Kidney (tissue), 14 donors: Measurements from ENCODE around the gene BCAS3. TPM values are rescaled to one million over a fixed set of nuclear protein-coding genes. Genes with fewer than 3 reads are reported as not detected.

Experiments used
- DNase-seq, 5 donors: peaks; one replicate each; pipeline ENCODE4 v3.0.0-alpha.2; 2013 to 2020
- FAIRE-seq: peaks from 2 replicates; lab custom pipeline; 2012; peaks lifted over from hg19 to GRCh38; lab: Jason Lieb, UNC
- H3K27ac ChIP-seq, 2 donors: one replicate each; pipeline ENCODE4 v1.7.0; 2013; ENCODE audit warnings: low read depth in 2 of 2, low read length in 2 of 2, inconsistent platforms in 1 of 2
- H3K27me3 ChIP-seq: one replicate; pipeline ENCODE4 v1.7.1; 2013; ENCODE audit warnings: low read length, inconsistent platforms; ENCODE audit not compliant: control insufficient read depth, insufficient read depth
- H3K36me3 ChIP-seq, 3 donors: one replicate each; pipeline versions ENCODE4 v1.7.0 to v1.7.1; 2013; ENCODE audit warnings: low read length in 3 of 3, control low read depth in 1 of 3, inconsistent platforms in 1 of 3; ENCODE audit not compliant: insufficient read depth in 3 of 3, control insufficient read depth in 2 of 3
- H3K4me1 ChIP-seq, 3 donors: one replicate each; pipeline versions ENCODE4 v1.7.0 to v1.7.1; 2013; ENCODE audit warnings: low read length in 3 of 3, inconsistent platforms in 1 of 3, low read depth in 1 of 3; ENCODE audit not compliant: control insufficient read depth in 2 of 3, insufficient read depth in 2 of 3
- H3K4me3 ChIP-seq, 3 donors: one replicate each; pipeline versions ENCODE4 v1.7.0 to v1.8.1; 2013; ENCODE audit warnings: low read length in 3 of 3, control low read depth in 1 of 3, inconsistent platforms in 1 of 3
- H3K9ac ChIP-seq, 3 donors: one replicate each; pipeline versions ENCODE4 v1.7.0 to v1.7.1; 2013; ENCODE audit warnings: low read length in 3 of 3, control low read depth in 1 of 3, inconsistent platforms in 1 of 3
- H3K9me3 ChIP-seq, 3 donors: one replicate each; pipeline versions ENCODE4 v1.7.0 to v1.7.1; 2013; ENCODE audit warnings: low read length in 3 of 3, control low read depth in 1 of 3, inconsistent platforms in 1 of 3; ENCODE audit not compliant: control insufficient read depth in 2 of 3, insufficient read depth in 1 of 3
- intact Hi-C: fragments of 100-400 bp; cut with DNase I; formaldehyde crosslinking; loops from one replicate; pipeline ENCODE4 v1.11.1; 2022
- polyA plus RNA-seq: library from polyadenylated mRNA; stranded (reverse); fragments of 350-450 nt; fragmentation: Illumina TruSeq; extraction: RNeasy Lipid Tissue Mini Kit (QIAGEN cat#74804); gene quantifications from one replicate; pipeline ENCODE4 v1.2.3, GENCODE V29; 2014; ENCODE audit warnings: low read depth, low replicate concordance; ENCODE audit not compliant: insufficient read depth
- total RNA-seq: library from RNA; stranded (reverse); fragmentation: NEBNext Ultra II Directional; extraction: Animal tissue kit (Norgen Biotek cat#: 25700); gene quantifications from one replicate; pipeline ENCODE4 v1.2.1, GENCODE V29; 2021
- TF ChIP-seq, protein P1 (sequence below): IDR thresholded peaks from 3 replicates; pipeline ENCODE4 v1.5.1; 2012; ENCODE audit warnings: mild to moderate bottlenecking, moderate library complexity, borderline replicate concordance; ENCODE audit not compliant: insufficient read depth; ENCODE audit errors: extremely low read depth
- donor health status: control.
- donor health status: control.
- donor health status: control.
- donor health status: control.
- donor health status: control.
- donor health status: DM: yes; HTN: yes; CAD: no.
- donor health status: Normal renal cell carcinoma (clear cell type).

The BCAS3 gene
- total and polyA plus RNA-seq, 2 donors from 2014 or later, result 18.3 to 44.1 TPM

DNA sequence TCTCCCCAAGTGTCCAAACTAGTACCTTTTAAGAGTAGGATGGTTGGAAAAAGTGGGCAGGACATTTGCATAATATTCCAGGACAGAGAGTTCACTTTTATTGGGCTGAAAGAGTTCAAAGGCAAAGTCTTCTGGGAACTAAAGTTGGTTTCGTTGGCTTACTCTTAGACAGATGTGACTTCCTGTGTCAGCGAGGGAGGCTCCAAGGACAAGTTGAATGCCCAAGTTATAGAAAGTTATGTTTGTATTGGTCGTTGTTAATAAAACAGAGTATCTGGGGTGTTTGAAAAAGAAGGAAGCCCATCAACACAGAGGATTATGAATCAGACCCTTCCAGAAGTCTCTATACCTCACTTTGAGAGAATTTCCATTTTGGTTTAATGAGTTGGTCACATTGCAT lies 604.7 kb downstream of the BCAS3 start:
- Histone ChIP-seq H3K9ac (no peak overlapping the region), H3K4me1 (peaks cover 0 to 4% (median 4%) of the 10 kb centered on the region in 3 donors), H3K27ac (no peak overlapping the region), H3K27me3 (no peaks in the 10 kb centered on the region), H3K9me3 (no peaks in the 10 kb centered on the region), H3K4me3 (no peak overlapping the region), H3K36me3 (no peaks in the 10 kb centered on the region)
- intact Hi-C loops, result no loop called here
- FAIRE-seq, result no peak
- TF ChIP-seq, protein P1, sequence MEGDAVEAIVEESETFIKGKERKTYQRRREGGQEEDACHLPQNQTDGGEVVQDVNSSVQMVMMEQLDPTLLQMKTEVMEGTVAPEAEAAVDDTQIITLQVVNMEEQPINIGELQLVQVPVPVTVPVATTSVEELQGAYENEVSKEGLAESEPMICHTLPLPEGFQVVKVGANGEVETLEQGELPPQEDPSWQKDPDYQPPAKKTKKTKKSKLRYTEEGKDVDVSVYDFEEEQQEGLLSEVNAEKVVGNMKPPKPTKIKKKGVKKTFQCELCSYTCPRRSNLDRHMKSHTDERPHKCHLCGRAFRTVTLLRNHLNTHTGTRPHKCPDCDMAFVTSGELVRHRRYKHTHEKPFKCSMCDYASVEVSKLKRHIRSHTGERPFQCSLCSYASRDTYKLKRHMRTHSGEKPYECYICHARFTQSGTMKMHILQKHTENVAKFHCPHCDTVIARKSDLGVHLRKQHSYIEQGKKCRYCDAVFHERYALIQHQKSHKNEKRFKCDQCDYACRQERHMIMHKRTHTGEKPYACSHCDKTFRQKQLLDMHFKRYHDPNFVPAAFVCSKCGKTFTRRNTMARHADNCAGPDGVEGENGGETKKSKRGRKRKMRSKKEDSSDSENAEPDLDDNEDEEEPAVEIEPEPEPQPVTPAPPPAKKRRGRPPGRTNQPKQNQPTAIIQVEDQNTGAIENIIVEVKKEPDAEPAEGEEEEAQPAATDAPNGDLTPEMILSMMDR, result no peak
- DNase-seq, result no peak

DNA sequence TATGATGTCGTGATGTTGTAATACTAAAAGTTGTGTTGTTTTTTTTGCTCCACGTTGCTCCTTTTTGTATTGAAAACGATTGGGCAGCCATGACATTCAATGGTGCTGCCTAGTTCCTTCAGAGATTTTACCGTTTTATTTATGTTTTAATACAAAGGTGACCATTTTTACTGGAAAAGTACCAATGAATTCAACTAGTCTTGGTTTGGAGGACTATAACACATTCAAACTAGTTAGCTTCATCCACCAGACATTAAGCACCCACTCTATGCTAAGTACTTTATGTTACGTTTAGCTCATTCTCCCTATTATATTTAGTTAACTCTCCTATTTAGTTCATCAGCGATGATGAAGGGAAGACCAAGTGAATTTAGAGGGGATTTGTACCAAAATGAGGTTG lies 605.4 kb downstream of the BCAS3 start:
- intact Hi-C loops, result no loop called here
- Histone ChIP-seq H3K36me3 (no peaks in the 10 kb centered on the region), H3K4me1 (peaks cover 0 to 4% (median 4%) of the 10 kb centered on the region in 3 donors), H3K27ac (no peak overlapping the region), H3K9me3 (no peaks in the 10 kb centered on the region), H3K4me3 (no peak overlapping the region), H3K27me3 (no peaks in the 10 kb centered on the region), H3K9ac (no peak overlapping the region)
- FAIRE-seq (no peak), DNase-seq (no peak)
- TF ChIP-seq, protein P1, result no peak

DNA sequence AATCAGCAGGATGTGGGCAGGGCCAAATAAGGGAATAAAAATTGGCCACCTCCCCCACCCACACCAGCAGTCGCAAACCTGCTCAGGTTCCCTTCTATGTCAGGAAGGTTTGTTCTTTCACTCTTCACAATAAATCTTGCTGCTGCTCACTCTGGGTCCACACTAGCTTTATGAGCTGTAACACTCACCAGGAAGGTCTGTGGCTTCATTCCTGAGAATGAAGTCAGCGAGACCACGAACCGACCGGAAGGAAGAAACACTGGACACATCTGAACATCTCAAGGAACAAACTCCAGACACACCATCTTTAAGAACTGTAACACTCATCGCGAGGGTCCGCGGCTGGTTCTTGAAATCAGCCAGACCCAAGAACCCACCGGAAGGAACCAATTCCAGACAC lies 606.5 kb downstream of the BCAS3 start:
- no peaks in the 10 kb centered on the region for H3K27me3 ChIP-seq
- no peak for FAIRE-seq
- intact Hi-C loops, result no loop called here
- peaks cover 5 to 10% (median 7%) of the 10 kb centered on the region in 3 donors for H3K4me1 ChIP-seq
- TF ChIP-seq, protein P1, result no peak
- DNase-seq, result peak in 4 of 5 donors; percentile 54 to 83 (median 65)
- no peak overlapping the region for H3K4me3 ChIP-seq
- H3K9ac ChIP-seq, result no peak overlapping the region
- no peak overlapping the region for H3K27ac ChIP-seq
- H3K36me3 ChIP-seq, result no peaks in the 10 kb centered on the region
- H3K9me3 ChIP-seq, result no peaks in the 10 kb centered on the region

DNA sequence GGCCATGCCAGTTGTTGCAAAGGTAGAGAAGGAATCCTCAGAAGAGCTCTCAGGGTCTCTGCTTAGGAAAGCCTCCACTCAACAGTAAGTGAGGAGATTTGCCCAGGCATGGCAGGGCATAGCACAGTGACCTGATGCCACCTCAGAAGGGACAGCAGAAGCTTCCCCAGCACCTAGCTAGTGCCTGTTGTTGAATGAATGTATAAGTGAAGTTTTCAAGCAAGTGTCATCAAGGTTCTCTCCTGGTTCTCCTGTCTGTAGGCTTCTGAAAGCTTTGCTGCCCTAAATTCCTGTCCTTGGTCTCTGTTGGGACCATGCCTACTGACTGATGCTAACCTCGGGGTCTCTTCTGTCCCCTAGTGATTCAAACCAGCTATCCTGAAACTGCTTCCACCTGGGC lies 607.1 kb downstream of the BCAS3 start:
- Histone ChIP-seq H3K9me3 (no peaks in the 10 kb centered on the region), H3K9ac (no peak overlapping the region), H3K36me3 (no peaks in the 10 kb centered on the region), H3K4me1 (peaks cover 8 to 13% (median 8%) of the 10 kb centered on the region in 3 donors), H3K4me3 (no peak overlapping the region), H3K27ac (no peak overlapping the region), H3K27me3 (no peaks in the 10 kb centered on the region)
- TF ChIP-seq, protein P1, result no peak
- DNase-seq (no peak), FAIRE-seq (no peak)
- intact Hi-C loops, result no loop called here
